Choroid plexus epithelial cell (primary cell): ENCODE measurements around the gene LBH.

ENCODE experiments used
- DNase-seq: peaks from one replicate; pipeline ENCODE4 v3.0.0-alpha.2; 2010; ENCODE audit warnings: low read depth
- H3K4me3 ChIP-seq: 2 replicates; pipeline ENCODE4 v1.5.1; 2011; ENCODE audit warnings: low read depth, mild to moderate bottlenecking, control low read depth, low read length, moderate library complexity
- TF ChIP-seq, protein P1 (sequence below): conservative IDR thresholded peaks from 2 replicates; pipeline ENCODE4 v1.5.1; 2011; ENCODE audit warnings: low read depth, mild to moderate bottlenecking, control low read depth, inconsistent platforms, low read length, moderate library complexity

LBH gene

GRCh38 chr2:30231212-30231995 lies at the start of gene LBH:
LBH (plus strand) TSS chr2:30231534; CDS start chr2:30231739, 205 bp downstream.
- DNase-seq, result peak; percentile 82
- TF ChIP-seq, protein P1, sequence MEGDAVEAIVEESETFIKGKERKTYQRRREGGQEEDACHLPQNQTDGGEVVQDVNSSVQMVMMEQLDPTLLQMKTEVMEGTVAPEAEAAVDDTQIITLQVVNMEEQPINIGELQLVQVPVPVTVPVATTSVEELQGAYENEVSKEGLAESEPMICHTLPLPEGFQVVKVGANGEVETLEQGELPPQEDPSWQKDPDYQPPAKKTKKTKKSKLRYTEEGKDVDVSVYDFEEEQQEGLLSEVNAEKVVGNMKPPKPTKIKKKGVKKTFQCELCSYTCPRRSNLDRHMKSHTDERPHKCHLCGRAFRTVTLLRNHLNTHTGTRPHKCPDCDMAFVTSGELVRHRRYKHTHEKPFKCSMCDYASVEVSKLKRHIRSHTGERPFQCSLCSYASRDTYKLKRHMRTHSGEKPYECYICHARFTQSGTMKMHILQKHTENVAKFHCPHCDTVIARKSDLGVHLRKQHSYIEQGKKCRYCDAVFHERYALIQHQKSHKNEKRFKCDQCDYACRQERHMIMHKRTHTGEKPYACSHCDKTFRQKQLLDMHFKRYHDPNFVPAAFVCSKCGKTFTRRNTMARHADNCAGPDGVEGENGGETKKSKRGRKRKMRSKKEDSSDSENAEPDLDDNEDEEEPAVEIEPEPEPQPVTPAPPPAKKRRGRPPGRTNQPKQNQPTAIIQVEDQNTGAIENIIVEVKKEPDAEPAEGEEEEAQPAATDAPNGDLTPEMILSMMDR, result no peak
- peak within 1 kb of the TSS; percentile 67 for H3K4me3 ChIP-seq

DNA sequence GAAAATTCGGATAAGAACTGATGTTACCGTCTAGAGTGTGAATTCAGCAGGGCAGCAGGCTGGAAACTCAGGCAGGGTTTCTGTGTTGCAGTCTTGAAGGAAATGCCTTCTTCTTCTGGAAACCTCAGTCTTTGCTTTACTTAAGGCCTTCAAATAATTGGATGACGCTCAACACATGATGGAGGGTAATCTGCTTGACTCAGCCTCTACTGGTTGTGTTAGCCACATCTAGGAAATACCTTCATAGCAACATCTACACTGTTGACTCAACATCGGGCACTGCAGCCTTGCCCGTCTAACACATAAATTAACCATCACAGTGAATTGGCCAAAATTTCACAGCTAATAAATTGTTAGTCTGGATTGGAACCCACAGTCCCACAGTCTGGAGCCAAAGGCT lies 47.3 kb upstream of the LBH start:
- no peak for DNase-seq
- TF ChIP-seq, protein P1, result no peak
- H3K4me3 ChIP-seq, result no peak overlapping the region

- TF ChIP-seq, protein P1, result no peak
- DNase-seq, result peak; percentile 83
- H3K4me3 ChIP-seq, result no peak overlapping the region
These were observed 46.2 kb upstream of the LBH start for GRCh38 chr2:30185178-30185577.

- TF ChIP-seq, protein P1, result no peak
- no peak for DNase-seq
- no peak overlapping the region for H3K4me3 ChIP-seq
These were observed 43.0 kb upstream of the LBH start for GRCh38 chr2:30188292-30188691.

- TF ChIP-seq, protein P1, result no peak
- no peak overlapping the region for H3K4me3 ChIP-seq
- no peak for DNase-seq
These were observed 40.7 kb upstream of the LBH start for GRCh38 chr2:30190637-30191036.

GRCh38 chr2:30191107-30191506 lies 40.2 kb upstream of the LBH start:
- DNase-seq, result no peak
- TF ChIP-seq, protein P1, result no peak
- no peak overlapping the region for H3K4me3 ChIP-seq

GRCh38 chr2:30191819-30192271 lies 39.5 kb upstream of the LBH start:
- DNase-seq, result no peak
- TF ChIP-seq, protein P1, result no peak
- H3K4me3 ChIP-seq, result no peak overlapping the region
